LNCaP clone FGC (cell line): ENCODE data around the gene DUSP10.

Source experiments
- DNase-seq: peaks from one replicate; pipeline ENCODE4 v3.0.0-alpha.2; 2011; ENCODE audit warnings: low read depth
- H3K4me3 ChIP-seq: 2 replicates; pipeline ENCODE4 v1.5.1; 2011; ENCODE audit warnings: mild to moderate bottlenecking, low read depth, low read length, control low read depth
- CTCF ChIP-seq: IDR thresholded peaks from 2 replicates; pipeline ENCODE4 v1.5.1; 2012; ENCODE audit warnings: mild to moderate bottlenecking; ENCODE audit not compliant: control insufficient read depth, insufficient read depth; ENCODE audit errors: extremely low read depth

The DUSP10 gene

GRCh38 chr1:221711063-221711577 lies 30.8 kb downstream of the DUSP10 start:
- DNase-seq: no peak
- no peak for TF ChIP-seq CTCF
- no peak overlapping the region for H3K4me3 ChIP-seq

DNA sequence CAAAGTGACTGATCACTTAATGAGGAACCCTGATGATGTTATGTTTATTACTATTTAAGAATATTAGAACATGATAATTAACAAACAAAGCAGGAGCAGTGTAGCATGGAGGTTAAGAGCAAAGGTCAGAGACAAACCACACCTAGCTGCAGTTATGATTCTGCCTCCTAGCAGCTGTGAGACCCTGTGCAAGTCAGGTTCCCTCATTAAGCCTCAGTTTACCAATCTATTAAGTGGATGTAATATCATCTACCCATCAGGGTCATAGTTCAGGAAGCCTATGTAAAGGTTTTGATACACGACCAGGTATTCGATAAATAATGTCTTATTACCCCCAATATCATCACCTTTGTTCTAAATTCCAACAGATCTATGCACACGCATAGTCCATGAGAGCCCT lies 32.0 kb downstream of the DUSP10 start:
- no peak overlapping the region for H3K4me3 ChIP-seq
- no peak for DNase-seq
- no peak for TF ChIP-seq CTCF

DNA sequence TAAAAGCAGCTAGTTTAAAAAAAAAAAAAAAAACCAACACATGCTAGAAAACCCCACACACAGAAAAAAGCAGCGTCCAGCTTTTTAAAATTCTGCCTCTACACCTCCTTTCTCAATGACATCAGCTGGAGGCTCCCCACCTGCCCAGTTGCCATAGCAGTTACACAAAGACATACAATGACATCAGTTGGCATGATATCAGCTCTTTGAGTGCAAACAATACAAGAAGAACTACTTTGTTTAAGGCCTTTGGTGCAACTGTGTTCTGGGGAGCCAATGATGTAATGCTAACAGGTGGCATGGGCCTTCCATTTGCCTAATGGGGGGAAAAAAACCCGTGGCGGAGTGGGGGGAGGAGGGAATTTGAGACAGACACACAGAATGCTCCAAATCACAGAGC lies 32.9 kb downstream of the DUSP10 start:
- no peak overlapping the region for H3K4me3 ChIP-seq
- DNase-seq: peak; percentile 93
- TF ChIP-seq CTCF: no peak

GRCh38 chr1:221708076-221708571 lies 33.8 kb downstream of the DUSP10 start:
- no peak for TF ChIP-seq CTCF
- no peak for DNase-seq
- no peak overlapping the region for H3K4me3 ChIP-seq

DNA sequence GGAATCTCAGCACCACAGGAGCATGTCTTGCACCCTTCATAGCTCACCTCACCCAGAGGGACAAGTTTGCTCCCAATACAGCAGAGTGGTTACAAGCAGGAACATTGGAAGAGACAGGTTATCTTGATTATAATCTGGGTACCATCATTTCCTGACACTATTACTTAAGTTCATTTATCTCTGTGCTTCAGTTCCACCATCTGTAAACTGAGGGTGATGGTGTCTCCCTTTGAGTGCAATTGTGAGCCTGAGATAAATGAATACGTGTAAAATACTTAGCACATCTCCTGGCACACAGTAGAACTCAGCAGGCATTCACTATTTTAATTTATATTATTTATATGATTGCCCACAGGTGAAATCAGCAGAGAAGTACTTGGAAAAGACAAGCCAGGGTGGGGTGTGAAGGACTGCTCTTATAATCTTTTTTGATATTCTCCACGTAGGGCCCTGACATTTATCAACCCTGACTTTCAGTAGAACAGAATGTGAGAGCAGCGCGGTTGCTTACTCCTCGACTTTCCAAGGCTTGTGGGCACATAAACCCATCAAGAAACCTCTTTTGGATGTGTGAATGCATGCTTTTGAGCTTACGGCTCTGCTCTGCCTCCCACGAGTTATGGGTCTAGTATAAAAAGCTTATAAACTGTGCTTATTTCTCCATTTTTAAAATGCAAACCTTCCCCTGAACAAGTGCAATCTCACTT lies 34.9 kb downstream of the DUSP10 start:
- no peak for TF ChIP-seq CTCF
- no peak overlapping the region for H3K4me3 ChIP-seq
- no peak for DNase-seq

GRCh38 chr1:221706191-221706590 lies 35.7 kb downstream of the DUSP10 start:
- TF ChIP-seq CTCF: no peak
- H3K4me3 ChIP-seq: no peak overlapping the region
- DNase-seq: no peak

DNA sequence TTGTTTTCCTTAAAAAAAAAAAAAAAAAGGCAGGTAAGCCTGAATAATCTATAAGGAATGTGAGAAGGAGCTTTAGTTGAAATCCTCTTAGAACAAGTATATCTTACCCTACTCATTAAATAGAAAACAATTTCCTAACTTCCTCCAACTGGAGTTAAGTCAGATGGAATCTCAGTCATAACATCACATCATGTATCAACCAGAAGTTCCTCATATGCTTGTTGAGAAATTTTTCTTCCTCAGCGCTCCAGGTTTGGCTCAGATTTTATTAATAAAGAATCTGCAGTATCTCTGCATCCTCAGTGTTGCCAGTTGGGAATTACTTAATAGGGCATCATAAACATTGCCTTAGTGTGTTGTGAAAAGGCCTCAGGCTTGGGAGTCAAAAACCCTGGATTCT lies 37.6 kb downstream of the DUSP10 start:
- no peak for DNase-seq
- TF ChIP-seq CTCF: no peak
- H3K4me3 ChIP-seq: no peak overlapping the region
